22Rv1 (cell line): ENCODE measurements around the gene CREG1.

ENCODE experiments used
- CTCF ChIP-seq: fragments of 450-650 bp; IDR thresholded peaks from 2 replicates; pipeline ENCODE4 v1.5.1; 2017; ENCODE audit warnings: mild to moderate bottlenecking
- ZFX ChIP-seq: fragments of 450-650 bp; IDR thresholded peaks from 2 replicates; pipeline ENCODE4 v1.6.1; 2017; ENCODE audit warnings: antibody characterized with exemption, borderline replicate concordance

- TF ChIP-seq CTCF (no peak), ZFX (no peak)
Observed at GRCh38 chr1:167563579-167564246, 10.2 kb upstream of the CREG1 start.
